ENCODE measurements around the gene GALK2.

DNA sequence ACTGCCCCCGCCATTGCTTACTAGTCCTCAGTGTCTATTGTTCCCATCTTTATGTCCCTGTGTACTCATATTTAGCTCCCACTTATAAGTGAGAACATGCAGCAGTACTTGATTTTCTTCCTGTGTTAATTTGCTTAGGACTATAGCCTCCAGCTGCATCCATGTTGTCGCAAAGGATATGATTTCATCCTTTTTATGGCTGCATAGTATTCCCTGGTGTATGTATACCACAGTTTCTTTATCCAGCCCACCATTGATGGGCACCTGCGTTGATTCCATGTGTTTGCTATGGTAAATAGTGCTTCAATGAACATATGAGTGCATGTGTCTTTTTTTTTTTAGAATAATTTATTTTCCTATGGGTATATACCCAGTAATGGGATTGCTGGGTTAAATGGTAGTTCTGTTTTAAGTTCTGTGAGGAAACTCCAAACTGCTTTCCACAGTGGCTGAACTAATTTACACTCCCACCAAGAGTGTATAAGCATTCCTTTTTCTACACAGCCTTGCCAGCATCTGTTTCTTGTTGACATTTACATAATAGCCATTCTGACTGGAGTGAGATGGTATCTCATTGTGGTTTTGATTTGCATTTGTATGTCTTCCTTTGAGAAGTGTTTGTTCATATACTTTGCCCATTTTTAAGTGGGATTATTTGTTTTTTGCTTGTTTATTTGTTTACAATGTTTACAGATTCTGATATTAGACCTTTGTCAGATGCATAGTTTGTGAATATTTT is 53.7 kb downstream of the GALK2 start:
- no peak for TF ChIP-seq EZH2 (IDR thresholded peaks at IDR 0.05; ENCODE audit: borderline replicate concordance, insufficient read depth, low read depth, low read length, poor library complexity, severe bottlenecking)
- TF ChIP-seq, protein P1, sequence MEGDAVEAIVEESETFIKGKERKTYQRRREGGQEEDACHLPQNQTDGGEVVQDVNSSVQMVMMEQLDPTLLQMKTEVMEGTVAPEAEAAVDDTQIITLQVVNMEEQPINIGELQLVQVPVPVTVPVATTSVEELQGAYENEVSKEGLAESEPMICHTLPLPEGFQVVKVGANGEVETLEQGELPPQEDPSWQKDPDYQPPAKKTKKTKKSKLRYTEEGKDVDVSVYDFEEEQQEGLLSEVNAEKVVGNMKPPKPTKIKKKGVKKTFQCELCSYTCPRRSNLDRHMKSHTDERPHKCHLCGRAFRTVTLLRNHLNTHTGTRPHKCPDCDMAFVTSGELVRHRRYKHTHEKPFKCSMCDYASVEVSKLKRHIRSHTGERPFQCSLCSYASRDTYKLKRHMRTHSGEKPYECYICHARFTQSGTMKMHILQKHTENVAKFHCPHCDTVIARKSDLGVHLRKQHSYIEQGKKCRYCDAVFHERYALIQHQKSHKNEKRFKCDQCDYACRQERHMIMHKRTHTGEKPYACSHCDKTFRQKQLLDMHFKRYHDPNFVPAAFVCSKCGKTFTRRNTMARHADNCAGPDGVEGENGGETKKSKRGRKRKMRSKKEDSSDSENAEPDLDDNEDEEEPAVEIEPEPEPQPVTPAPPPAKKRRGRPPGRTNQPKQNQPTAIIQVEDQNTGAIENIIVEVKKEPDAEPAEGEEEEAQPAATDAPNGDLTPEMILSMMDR (IDR thresholded peaks at IDR 0.05): no peak
